Neural crest cell (in vitro differentiated cells): ENCODE measurements around the gene IFI27. TPM values are rescaled to one million over a fixed set of nuclear protein-coding genes. Genes with fewer than 3 reads are reported as not detected.

Experiments
- DNase-seq: peaks from one replicate; pipeline ENCODE4 v3.0.0; 2021; ENCODE audit warnings: low read depth, mixed read lengths, low spot score
- H3K27ac Mint-ChIP-seq: one replicate; pipeline ENCODE4 v1.8.0; 2021; ENCODE audit warnings: mild to moderate bottlenecking, mixed read lengths; ENCODE audit not compliant: unreplicated experiment
- H3K27me3 Mint-ChIP-seq: 2 replicates; pipeline ENCODE4 v1.8.0; 2021; ENCODE audit warnings: low read depth, mild to moderate bottlenecking, mixed read lengths
- H3K36me3 Mint-ChIP-seq: 2 replicates; pipeline ENCODE4 v1.8.0; 2021; ENCODE audit warnings: low read depth, mild to moderate bottlenecking, mixed read lengths
- H3K4me1 Mint-ChIP-seq: 2 replicates; pipeline ENCODE4 v1.8.0; 2021; ENCODE audit warnings: mixed read lengths
- H3K4me3 Mint-ChIP-seq: one replicate; pipeline ENCODE4 v1.8.0; 2021; ENCODE audit warnings: mild to moderate bottlenecking, mixed read lengths
- H3K9me3 Mint-ChIP-seq: 2 replicates; pipeline ENCODE4 v1.8.0; 2021; ENCODE audit warnings: mixed read lengths
- total RNA-seq: library from RNA; stranded (reverse); gene quantifications from 2 replicates; pipeline ENCODE4 v1.2.1, GENCODE V29; 2021
- TF ChIP-seq, protein P1 (sequence below): fragments of 200-600 bp; sonication (generic); conservative IDR thresholded peaks from 2 replicates; pipeline ENCODE4 v1.5.0; 2021; ENCODE audit warnings: antibody characterized with exemption, mild to moderate bottlenecking

Gene IFI27
- total RNA-seq, 1 donor from 2014 or later = 9.5 TPM

DNA sequence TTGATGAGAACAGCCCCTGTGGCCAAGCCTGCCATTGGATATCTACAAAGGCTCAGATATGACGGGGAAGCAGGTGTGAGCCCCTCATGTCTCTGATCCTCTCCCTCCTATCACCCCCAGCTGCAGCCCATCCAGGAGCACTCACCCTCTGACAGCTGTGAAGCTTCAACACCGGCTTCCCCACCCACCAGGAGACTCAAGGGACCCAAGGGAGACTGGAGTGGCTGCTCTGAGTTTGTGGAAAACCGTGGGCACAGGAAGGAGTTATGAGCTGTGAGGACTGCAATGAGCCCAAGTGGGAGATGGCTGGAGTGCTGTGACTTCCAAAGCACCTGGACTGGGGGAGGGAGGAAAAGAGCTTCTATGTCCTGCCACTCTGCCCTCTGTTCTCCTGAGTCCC is 10.9 kb downstream of the IFI27 start:
- H3K27me3 Mint-ChIP-seq = peaks cover 5% of the 10 kb centered on the region
- no peak overlapping the region for H3K4me3 Mint-ChIP-seq
- TF ChIP-seq, protein P1, sequence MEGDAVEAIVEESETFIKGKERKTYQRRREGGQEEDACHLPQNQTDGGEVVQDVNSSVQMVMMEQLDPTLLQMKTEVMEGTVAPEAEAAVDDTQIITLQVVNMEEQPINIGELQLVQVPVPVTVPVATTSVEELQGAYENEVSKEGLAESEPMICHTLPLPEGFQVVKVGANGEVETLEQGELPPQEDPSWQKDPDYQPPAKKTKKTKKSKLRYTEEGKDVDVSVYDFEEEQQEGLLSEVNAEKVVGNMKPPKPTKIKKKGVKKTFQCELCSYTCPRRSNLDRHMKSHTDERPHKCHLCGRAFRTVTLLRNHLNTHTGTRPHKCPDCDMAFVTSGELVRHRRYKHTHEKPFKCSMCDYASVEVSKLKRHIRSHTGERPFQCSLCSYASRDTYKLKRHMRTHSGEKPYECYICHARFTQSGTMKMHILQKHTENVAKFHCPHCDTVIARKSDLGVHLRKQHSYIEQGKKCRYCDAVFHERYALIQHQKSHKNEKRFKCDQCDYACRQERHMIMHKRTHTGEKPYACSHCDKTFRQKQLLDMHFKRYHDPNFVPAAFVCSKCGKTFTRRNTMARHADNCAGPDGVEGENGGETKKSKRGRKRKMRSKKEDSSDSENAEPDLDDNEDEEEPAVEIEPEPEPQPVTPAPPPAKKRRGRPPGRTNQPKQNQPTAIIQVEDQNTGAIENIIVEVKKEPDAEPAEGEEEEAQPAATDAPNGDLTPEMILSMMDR = no peak
- no peaks in the 10 kb centered on the region for H3K36me3 Mint-ChIP-seq
- H3K4me1 Mint-ChIP-seq = no peaks in the 10 kb centered on the region
- H3K9me3 Mint-ChIP-seq = peaks cover 7% of the 10 kb centered on the region
- no peak overlapping the region for H3K27ac Mint-ChIP-seq
- DNase-seq = no peak

DNA sequence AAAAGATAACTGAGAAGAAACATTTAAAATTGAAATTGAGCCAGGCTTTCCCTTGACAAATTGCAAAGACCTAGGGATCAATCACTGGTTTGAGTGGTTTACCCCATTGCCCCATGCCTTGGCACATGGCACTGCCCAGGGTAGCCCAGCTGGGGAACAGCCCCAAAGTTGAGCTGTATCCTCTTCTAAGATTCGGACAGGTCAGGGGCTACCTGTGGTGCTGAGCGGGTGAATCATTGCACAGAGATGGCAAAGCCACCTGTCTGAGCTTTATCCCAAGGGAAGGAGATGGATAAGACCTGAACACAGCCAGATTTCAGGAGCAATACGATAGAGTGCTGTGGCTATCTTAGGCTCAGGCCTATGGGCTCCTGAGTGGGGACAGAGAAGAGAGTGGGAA is 11.9 kb downstream of the IFI27 start:
- peaks cover 7% of the 10 kb centered on the region for H3K9me3 Mint-ChIP-seq
- no peaks in the 10 kb centered on the region for H3K4me1 Mint-ChIP-seq
- H3K4me3 Mint-ChIP-seq = no peak overlapping the region
- DNase-seq = no peak
- peaks cover 5% of the 10 kb centered on the region for H3K27me3 Mint-ChIP-seq
- TF ChIP-seq, protein P1 = no peak
- H3K36me3 Mint-ChIP-seq = no peaks in the 10 kb centered on the region
- H3K27ac Mint-ChIP-seq = no peak overlapping the region

DNA sequence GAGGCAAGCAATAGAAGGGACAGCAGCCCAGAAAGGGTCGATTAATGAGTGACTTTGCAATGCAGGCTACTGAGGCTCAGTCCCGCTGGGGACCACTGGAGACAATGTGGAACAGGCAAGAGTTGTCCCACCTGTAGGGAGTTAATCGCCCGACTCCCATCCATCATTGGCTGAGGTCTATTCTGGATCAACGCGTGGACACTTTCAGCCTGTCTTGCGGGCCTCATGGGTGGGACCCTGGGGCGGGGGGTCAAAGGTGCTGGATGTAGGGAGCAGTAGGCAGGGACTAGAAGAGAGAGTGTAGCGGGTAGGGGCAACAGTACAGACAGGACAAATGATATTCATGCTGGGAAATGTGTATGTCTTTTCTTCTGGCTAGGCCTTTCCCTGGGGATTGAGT is 12.8 kb downstream of the IFI27 start:
- DNase-seq = no peak
- Mint-ChIP-seq H3K4me1 (no peaks in the 10 kb centered on the region), H3K36me3 (no peaks in the 10 kb centered on the region), H3K4me3 (no peak overlapping the region), H3K9me3 (peaks cover 7% of the 10 kb centered on the region), H3K27me3 (peaks cover 5% of the 10 kb centered on the region), H3K27ac (no peak overlapping the region)
- TF ChIP-seq, protein P1 = no peak

DNA sequence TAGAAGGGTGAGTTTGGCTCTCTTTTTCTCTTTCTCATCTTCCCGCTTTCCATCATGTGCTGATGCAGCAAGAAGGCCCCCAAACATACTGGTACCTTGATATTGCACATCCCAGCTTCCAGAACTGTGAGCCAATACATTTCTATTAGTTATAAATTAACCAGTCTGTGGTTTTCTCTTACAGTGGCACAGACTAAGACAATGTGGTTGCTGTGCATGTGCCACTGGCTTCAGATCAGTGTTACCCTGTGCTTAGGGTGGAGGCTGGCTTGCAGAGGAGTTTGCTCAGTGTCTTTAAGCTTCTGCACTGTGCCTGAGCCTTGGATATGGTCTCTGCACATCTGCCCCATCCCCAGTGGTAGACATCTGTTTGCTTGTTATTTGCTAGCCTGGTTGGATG is 13.3 kb downstream of the IFI27 start:
- TF ChIP-seq, protein P1 = no peak
- Mint-ChIP-seq H3K4me1 (peaks cover 5% of the 10 kb centered on the region), H3K36me3 (no peaks in the 10 kb centered on the region), H3K27me3 (peaks cover 5% of the 10 kb centered on the region), H3K27ac (no peak overlapping the region), H3K9me3 (peaks cover 7% of the 10 kb centered on the region), H3K4me3 (no peak overlapping the region)
- no peak for DNase-seq

DNA sequence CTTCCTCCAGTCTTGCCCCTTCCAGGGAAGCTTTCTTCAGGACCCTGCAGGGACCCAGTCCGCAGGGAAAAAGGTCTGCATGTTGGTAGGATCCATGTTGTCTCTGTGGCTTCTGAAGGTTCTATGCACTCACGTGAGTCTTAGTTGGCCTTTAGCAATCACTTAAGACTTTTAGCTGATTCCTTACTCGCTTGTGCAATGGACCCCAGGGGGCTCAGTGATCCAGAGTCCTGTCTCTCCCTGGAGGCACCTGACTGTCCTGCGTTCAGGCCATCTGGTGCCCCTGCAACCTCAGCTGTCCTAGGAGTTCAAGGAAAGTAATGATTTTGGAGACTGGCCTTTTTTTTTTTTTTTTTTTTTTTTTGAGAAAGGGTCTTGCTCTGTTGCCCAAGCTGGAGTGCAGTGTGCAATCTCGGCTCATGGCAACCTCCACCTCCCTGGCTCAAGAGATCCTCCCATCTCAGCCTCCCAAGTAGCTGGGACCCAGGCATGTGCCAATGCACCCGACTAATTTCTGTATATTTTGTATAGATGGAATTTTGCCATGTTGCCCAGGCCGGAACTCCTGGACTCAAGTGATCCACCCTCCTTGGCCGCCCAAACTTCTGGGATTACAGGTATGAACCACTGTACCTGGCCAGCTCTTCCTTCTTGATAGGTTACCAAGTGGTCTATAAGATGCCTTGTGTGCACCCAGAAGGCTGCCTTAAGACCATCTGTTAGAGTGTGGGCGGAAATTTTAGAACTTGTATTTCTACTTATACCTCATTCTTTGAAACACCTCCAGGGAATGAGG is 14.2 kb downstream of the IFI27 start:
- H3K4me1 Mint-ChIP-seq = peaks cover 11% of the 10 kb centered on the region
- H3K9me3 Mint-ChIP-seq = peaks cover 7% of the 10 kb centered on the region
- TF ChIP-seq, protein P1 = no peak
- H3K36me3 Mint-ChIP-seq = no peaks in the 10 kb centered on the region
- no peak overlapping the region for H3K27ac Mint-ChIP-seq
- no peak for DNase-seq
- H3K27me3 Mint-ChIP-seq = peaks cover 5% of the 10 kb centered on the region
- no peak overlapping the region for H3K4me3 Mint-ChIP-seq
